ENCODE measurements around the gene TNNT2. TPM values are rescaled to one million over a fixed set of nuclear protein-coding genes. Genes with fewer than 3 reads are reported as not detected.

The TNNT2 gene
- total and polyA plus RNA-seq, 2 donors (not counting 1 experiment from before 2014, with no cell fraction given), result 1.4 TPM; not detected in 1

DNA sequence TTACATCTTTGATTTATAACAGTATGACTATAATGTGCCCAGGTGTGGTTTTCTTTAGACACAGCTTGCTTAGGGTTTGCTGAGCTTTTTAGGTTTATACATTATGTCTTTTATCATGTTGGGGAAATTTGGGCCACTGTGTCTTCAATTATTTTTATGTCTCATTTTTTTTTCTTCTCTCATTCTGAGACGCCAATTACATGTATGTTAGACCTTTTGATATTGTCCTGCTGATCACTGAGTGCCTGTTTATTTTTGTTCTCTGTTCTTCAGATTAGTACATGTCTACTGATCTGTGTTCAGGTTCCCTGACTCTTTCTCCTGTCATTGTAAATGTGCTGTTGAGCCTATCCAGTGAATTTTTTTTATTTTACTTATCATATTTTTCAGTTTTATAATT is 36.1 kb downstream of the TNNT2 start:
- Histone ChIP-seq H3K4me2 (ENCODE audit: extremely low read depth, insufficient read depth, low read length) (no peak overlapping the region), H3K27ac (ENCODE audit: insufficient read depth, low read length) (no peak overlapping the region), H4K20me1 (ENCODE audit: control insufficient read depth, extremely low read depth, insufficient read depth, low read length) (no peaks in the 10 kb centered on the region), H3K79me2 (ENCODE audit: control insufficient read depth, insufficient read depth, low read length) (no peaks in the 10 kb centered on the region), H3K9me3 (ENCODE audit: control insufficient read depth, insufficient read depth, low read depth, low read length) (no peaks in the 10 kb centered on the region), H3K27me3 (ENCODE audit: control insufficient read depth, insufficient read depth, low read length) (peaks cover 5% of the 10 kb centered on the region), H3K9ac (ENCODE audit: insufficient read depth, low read length) (no peak overlapping the region), H3K36me3 (ENCODE audit: control insufficient read depth, insufficient read depth, low read length) (no peaks in the 10 kb centered on the region), H3K4me1 (ENCODE audit: control insufficient read depth, extremely low read depth, insufficient read depth, low read length) (no peaks in the 10 kb centered on the region), H3K4me3 (replicated peaks in 1 of 4; ENCODE audit: control extremely low read depth in 1 of 4, insufficient read depth in 1 of 4, low read depth in 3 of 4, low read length in 4 of 4) (no peak overlapping the region), H2AFZ (ENCODE audit: low read length) (no peak overlapping the region)
- no peak for DNase-seq (ENCODE audit: low read depth in 2 of 2)
- TF ChIP-seq, protein P1, sequence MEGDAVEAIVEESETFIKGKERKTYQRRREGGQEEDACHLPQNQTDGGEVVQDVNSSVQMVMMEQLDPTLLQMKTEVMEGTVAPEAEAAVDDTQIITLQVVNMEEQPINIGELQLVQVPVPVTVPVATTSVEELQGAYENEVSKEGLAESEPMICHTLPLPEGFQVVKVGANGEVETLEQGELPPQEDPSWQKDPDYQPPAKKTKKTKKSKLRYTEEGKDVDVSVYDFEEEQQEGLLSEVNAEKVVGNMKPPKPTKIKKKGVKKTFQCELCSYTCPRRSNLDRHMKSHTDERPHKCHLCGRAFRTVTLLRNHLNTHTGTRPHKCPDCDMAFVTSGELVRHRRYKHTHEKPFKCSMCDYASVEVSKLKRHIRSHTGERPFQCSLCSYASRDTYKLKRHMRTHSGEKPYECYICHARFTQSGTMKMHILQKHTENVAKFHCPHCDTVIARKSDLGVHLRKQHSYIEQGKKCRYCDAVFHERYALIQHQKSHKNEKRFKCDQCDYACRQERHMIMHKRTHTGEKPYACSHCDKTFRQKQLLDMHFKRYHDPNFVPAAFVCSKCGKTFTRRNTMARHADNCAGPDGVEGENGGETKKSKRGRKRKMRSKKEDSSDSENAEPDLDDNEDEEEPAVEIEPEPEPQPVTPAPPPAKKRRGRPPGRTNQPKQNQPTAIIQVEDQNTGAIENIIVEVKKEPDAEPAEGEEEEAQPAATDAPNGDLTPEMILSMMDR (conservative IDR thresholded peaks at IDR 0.05 in 1 of 2, IDR thresholded peaks at IDR 0.05 in 1 of 2; ENCODE audit: low read depth in 1 of 2, low read length in 2 of 2), result no peak
- TF ChIP-seq EZH2 (IDR thresholded peaks at IDR 0.05; ENCODE audit: low read length, missing control alignments), result no peak

DNA sequence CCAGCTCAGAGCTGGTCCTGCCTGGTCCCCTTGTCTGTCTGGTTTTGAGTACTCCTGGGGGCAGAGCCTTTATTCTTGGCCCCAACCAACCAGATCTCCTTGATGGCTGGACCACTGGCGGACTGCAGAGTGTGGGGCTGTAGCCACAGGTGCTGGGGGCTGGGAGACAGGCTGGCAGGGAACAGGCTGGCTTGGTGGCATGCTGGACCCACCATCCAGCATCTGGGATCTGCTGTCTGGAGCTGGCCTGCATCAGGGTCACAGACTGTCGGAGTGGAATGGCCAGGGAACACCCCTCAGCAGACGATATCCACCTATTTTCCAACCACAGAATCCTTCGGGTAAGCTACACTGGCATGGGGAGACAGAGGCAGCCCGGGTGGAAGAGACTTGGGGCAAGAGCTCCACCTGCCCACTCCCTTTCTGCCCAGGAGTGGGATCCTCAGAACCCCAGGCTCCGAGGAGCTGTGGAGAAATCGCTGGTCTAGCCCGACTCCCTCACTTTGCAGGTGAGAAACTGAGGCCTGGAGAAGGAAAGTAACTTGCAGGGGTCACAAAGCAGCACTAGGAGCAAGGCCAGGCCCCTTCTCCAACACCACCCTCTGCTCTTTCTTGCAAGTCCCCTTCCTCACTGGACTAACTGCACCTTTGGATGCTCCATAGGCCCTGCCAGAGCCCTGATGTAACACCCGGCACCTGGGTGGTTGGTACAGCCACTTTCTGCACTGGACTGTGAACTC is 40.6 kb downstream of the TNNT2 start:
- no peak for TF ChIP-seq EZH2 (IDR thresholded peaks at IDR 0.05; ENCODE audit: low read length, missing control alignments)
- TF ChIP-seq, protein P1 (conservative IDR thresholded peaks at IDR 0.05 in 1 of 2, IDR thresholded peaks at IDR 0.05 in 1 of 2; ENCODE audit: low read depth in 1 of 2, low read length in 2 of 2), result no peak
- Histone ChIP-seq H3K27me3 (ENCODE audit: control insufficient read depth, insufficient read depth, low read length) (peaks cover 7% of the 10 kb centered on the region), H4K20me1 (ENCODE audit: control insufficient read depth, extremely low read depth, insufficient read depth, low read length) (no peaks in the 10 kb centered on the region), H3K9me3 (ENCODE audit: control insufficient read depth, insufficient read depth, low read depth, low read length) (no peaks in the 10 kb centered on the region), H3K9ac (ENCODE audit: insufficient read depth, low read length) (no peak overlapping the region), H3K36me3 (ENCODE audit: control insufficient read depth, insufficient read depth, low read length) (no peaks in the 10 kb centered on the region), H3K27ac (ENCODE audit: insufficient read depth, low read length) (no peak overlapping the region), H3K4me2 (ENCODE audit: extremely low read depth, insufficient read depth, low read length) (no peak overlapping the region), H3K4me3 (replicated peaks in 1 of 4; ENCODE audit: control extremely low read depth in 1 of 4, insufficient read depth in 1 of 4, low read depth in 3 of 4, low read length in 4 of 4) (no peak overlapping the region), H2AFZ (ENCODE audit: low read length) (no peak overlapping the region), H3K79me2 (ENCODE audit: control insufficient read depth, insufficient read depth, low read length) (no peaks in the 10 kb centered on the region), H3K4me1 (ENCODE audit: control insufficient read depth, extremely low read depth, insufficient read depth, low read length) (no peaks in the 10 kb centered on the region)
- DNase-seq (ENCODE audit: low read depth in 2 of 2), result no peak

DNA sequence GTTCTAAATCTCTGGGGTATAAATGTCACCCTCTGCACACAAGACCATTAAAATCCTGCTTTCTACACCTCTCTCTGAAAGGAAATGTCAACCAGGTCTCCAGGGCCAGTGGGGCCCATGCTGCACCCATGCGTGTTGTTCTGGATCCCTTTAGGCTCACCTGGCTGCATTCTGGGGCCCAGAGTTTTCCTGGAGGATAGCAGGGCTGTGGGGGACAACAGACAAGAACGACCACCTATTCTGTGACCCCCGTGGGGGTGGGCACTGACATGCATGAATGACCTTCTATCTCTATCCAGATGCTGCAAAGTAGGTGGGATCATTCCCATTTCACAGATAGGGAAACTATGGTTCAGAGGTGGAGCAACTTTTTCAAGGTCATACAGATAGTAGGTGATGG is 41.6 kb downstream of the TNNT2 start:
- Histone ChIP-seq H4K20me1 (ENCODE audit: control insufficient read depth, extremely low read depth, insufficient read depth, low read length) (no peaks in the 10 kb centered on the region), H3K4me3 (replicated peaks in 1 of 4; ENCODE audit: control extremely low read depth in 1 of 4, insufficient read depth in 1 of 4, low read depth in 3 of 4, low read length in 4 of 4) (no peak overlapping the region), H3K36me3 (ENCODE audit: control insufficient read depth, insufficient read depth, low read length) (no peaks in the 10 kb centered on the region), H3K4me1 (ENCODE audit: control insufficient read depth, extremely low read depth, insufficient read depth, low read length) (no peaks in the 10 kb centered on the region), H3K9ac (ENCODE audit: insufficient read depth, low read length) (no peak overlapping the region), H3K4me2 (ENCODE audit: extremely low read depth, insufficient read depth, low read length) (no peak overlapping the region), H2AFZ (ENCODE audit: low read length) (no peak overlapping the region), H3K27ac (ENCODE audit: insufficient read depth, low read length) (no peak overlapping the region), H3K79me2 (ENCODE audit: control insufficient read depth, insufficient read depth, low read length) (no peaks in the 10 kb centered on the region), H3K9me3 (ENCODE audit: control insufficient read depth, insufficient read depth, low read depth, low read length) (no peaks in the 10 kb centered on the region), H3K27me3 (ENCODE audit: control insufficient read depth, insufficient read depth, low read length) (peaks cover 7% of the 10 kb centered on the region)
- no peak for DNase-seq (ENCODE audit: low read depth in 2 of 2)
- TF ChIP-seq EZH2 (IDR thresholded peaks at IDR 0.05; ENCODE audit: low read length, missing control alignments), result no peak
- TF ChIP-seq, protein P1 (conservative IDR thresholded peaks at IDR 0.05 in 1 of 2, IDR thresholded peaks at IDR 0.05 in 1 of 2; ENCODE audit: low read depth in 1 of 2, low read length in 2 of 2), result no peak

All from fibroblast of lung (primary cell).